Common myeloid progenitor, CD34-positive (primary cell): ENCODE measurements around the gene EPM2A.

Experiments
- CTCF ChIA-PET: fragments of 350-600 bp; sonication (Branson Sonifier 250); formaldehyde crosslinking; loops from one replicate; lab custom pipeline; 2021; ENCODE audit warnings: antibody characterized with exemption; lab: Charles Lee
- POLR2A ChIA-PET: fragments of 350-600 bp; sonication (Branson Sonifier 250); formaldehyde crosslinking; loops from one replicate; lab custom pipeline; 2021; ENCODE audit warnings: antibody characterized with exemption; lab: Charles Lee
- DNase-seq, 3 donors: peaks; one replicate each; pipeline versions ENCODE4 v3.0.0 to v3.0.0-alpha.2; 2013
- H3K27ac ChIP-seq, 2 experiments: 1 replicate in 1 of 2; 2 replicates in 1 of 2; pipeline ENCODE4 v1.7.0; 2013; ENCODE audit warnings: inconsistent platforms in 2 of 2, low read length in 2 of 2, mild to moderate bottlenecking in 2 of 2, low read depth in 1 of 2, moderate library complexity in 1 of 2; ENCODE audit not compliant: severe bottlenecking in 2 of 2, insufficient read depth in 1 of 2, poor library complexity in 1 of 2
- H3K27me3 ChIP-seq, 5 experiments: replicated peaks in 2 of 5; 1 replicate in 3 of 5; 2 replicates in 2 of 5; pipeline versions ENCODE4 v1.6.1 to v1.7.0; 2013; ENCODE audit warnings: low read length in 4 of 5, mild to moderate bottlenecking in 2 of 5, moderate library complexity in 2 of 5, inconsistent platforms in 1 of 5; ENCODE audit not compliant: insufficient read depth in 5 of 5, control insufficient read depth in 4 of 5
- H3K36me3 ChIP-seq, 4 experiments: 1 replicate in 2 of 4; 2 replicates in 2 of 4; pipeline versions ENCODE4 v1.6.1 to v1.7.0; 2013; ENCODE audit warnings: low read length in 3 of 4, control low read depth in 1 of 4, mild to moderate bottlenecking in 1 of 4; ENCODE audit not compliant: control insufficient read depth in 4 of 4, insufficient read depth in 4 of 4
- H3K4me1 ChIP-seq, 4 experiments: 1 replicate in 3 of 4; 2 replicates in 1 of 4; pipeline versions ENCODE4 v1.6.1 to v1.7.1; 2013; ENCODE audit warnings: low read length in 3 of 4, mild to moderate bottlenecking in 3 of 4, control low read depth in 1 of 4, inconsistent platforms in 1 of 4, moderate library complexity in 1 of 4; ENCODE audit not compliant: control insufficient read depth in 4 of 4, insufficient read depth in 4 of 4; ENCODE audit errors: control extremely low read depth in 1 of 4
- H3K4me3 ChIP-seq, 7 experiments: 1 replicate in 4 of 7; 2 replicates in 3 of 7; pipeline versions ENCODE4 v1.5.1 to v1.7.0; 2013; ENCODE audit warnings: mild to moderate bottlenecking in 7 of 7, low read length in 6 of 7, moderate library complexity in 6 of 7, inconsistent platforms in 2 of 7, low read depth in 2 of 7, control low read depth in 1 of 7; ENCODE audit not compliant: insufficient read depth in 4 of 7, control insufficient read depth in 1 of 7; ENCODE audit errors: extremely low read depth in 1 of 7
- H3K9me3 ChIP-seq, 5 experiments: 1 replicate in 4 of 5; 2 replicates in 1 of 5; pipeline versions ENCODE4 v1.6.1 to v1.7.1; 2013; ENCODE audit warnings: low read length in 4 of 5, mild to moderate bottlenecking in 2 of 5, inconsistent platforms in 1 of 5, low read depth in 1 of 5, moderate library complexity in 1 of 5; ENCODE audit not compliant: control insufficient read depth in 4 of 5, insufficient read depth in 2 of 5; ENCODE audit errors: control extremely low read depth in 1 of 5
- WGBS: methylation state at CpG from one replicate; pipeline ENCODE4 v1.1.5; 2013; ENCODE audit not compliant: insufficient coverage; 5-methylcytosine and 5-hydroxymethylcytosine counted together

Gene EPM2A

DNA sequence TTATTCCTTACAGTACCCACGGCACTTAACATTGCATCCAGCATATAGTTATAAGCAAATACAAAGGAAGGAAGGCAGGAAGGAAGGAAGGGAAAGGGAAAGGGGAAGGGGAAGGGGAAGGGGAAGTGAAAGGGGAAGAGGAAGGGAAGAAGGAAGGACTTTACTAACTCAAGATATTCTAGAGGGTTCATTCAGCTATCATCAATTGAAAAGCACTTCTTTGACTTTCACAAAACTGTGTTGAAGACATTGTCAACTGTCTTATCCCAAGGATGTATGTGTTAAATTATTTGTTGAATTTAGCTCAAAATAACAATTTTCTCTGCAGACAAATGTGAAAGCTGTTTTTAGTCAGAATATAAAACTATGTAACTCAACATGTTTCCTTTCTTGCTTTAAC, 87.7 kb downstream of the EPM2A start:
- DNase-seq: no peak

DNA sequence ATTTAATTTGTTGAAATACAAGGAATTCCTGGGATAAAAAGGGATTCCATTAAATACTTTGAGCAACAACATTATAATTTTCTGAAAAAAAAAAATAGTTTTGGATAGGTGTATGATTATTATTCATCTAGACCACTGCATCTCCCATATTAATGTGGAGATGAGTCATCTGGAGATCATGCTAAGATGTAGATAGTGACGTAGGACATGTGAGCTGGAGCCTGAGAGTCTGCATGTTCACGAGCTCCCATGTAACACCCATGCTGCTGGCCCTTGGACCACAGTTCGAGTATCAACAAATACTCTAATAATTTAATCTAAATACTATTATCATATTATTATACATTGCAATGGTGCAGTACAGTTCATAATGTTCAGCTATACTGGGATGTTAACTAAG, 91.6 kb downstream of the EPM2A start:
- DNase-seq: no peak
- CTCF ChIA-PET: interaction anchor here (1.2 kb wide), 1 partner anchor 9 kb away, joined by 3 read pairs; no protein-coding TSS in a partner anchor
- WGBS: no CpG with 5 or more reads among the region's 3 CpGs

More for the DNA sequence above, 87.7 kb downstream of the EPM2A start:
- Histone ChIP-seq H3K27ac (no peak overlapping the region), H3K4me3 (no peak overlapping the region), H3K36me3 (no peaks in the 10 kb centered on the region), H3K4me1 (no peaks in the 10 kb centered on the region), H3K27me3 (no peaks in the 10 kb centered on the region), H3K9me3 (no peaks in the 10 kb centered on the region)
- WGBS: no CpG with 5 or more reads among the region's 1 CpG
- CTCF ChIA-PET: interaction anchor here (2.9 kb wide), 1 partner anchor 13 kb away, joined by 10 read pairs; no protein-coding TSS in a partner anchor
- POLR2A ChIA-PET: no interaction called here

GRCh38 chr6:145633981-145634627, 101.2 kb downstream of the EPM2A start:
- 55% methylated on average over 10 of the region's 11 CpGs for WGBS
- H3K9me3 ChIP-seq: no peaks in the 10 kb centered on the region
- peak; percentile 62 to 78 (median 65) for DNase-seq
- no peak overlapping the region for H3K4me3 ChIP-seq
- POLR2A ChIA-PET: no interaction called here
- H3K27me3 ChIP-seq: no peaks in the 10 kb centered on the region
- CTCF ChIA-PET: interaction anchor here (0.9 to 2.5 kb wide), 6 partner anchors 12 to 251 kb away, joined by 3 to 10 read pairs (median 4); no protein-coding TSS in a partner anchor
- no peaks in the 10 kb centered on the region for H3K4me1 ChIP-seq
- H3K27ac ChIP-seq: no peak overlapping the region
- peaks cover 0 to 2% (median 0%) of the 10 kb centered on the region in 4 experiments for H3K36me3 ChIP-seq

More for the DNA sequence above, 91.6 kb downstream of the EPM2A start:
- H3K4me3 ChIP-seq: no peak overlapping the region
- no peaks in the 10 kb centered on the region for H3K36me3 ChIP-seq
- POLR2A ChIA-PET: no interaction called here
- H3K27me3 ChIP-seq: no peaks in the 10 kb centered on the region
- H3K4me1 ChIP-seq: no peaks in the 10 kb centered on the region
- no peaks in the 10 kb centered on the region for H3K9me3 ChIP-seq
- no peak overlapping the region for H3K27ac ChIP-seq

- no peaks in the 10 kb centered on the region for H3K4me1 ChIP-seq
- no peak for DNase-seq
- peaks cover 0 to 2% (median 0%) of the 10 kb centered on the region in 4 experiments for H3K36me3 ChIP-seq
- H3K27me3 ChIP-seq: no peaks in the 10 kb centered on the region
- no peaks in the 10 kb centered on the region for H3K9me3 ChIP-seq
- WGBS: 100% methylated on average over 4 of the region's 6 CpGs
- ChIA-PET CTCF (interaction anchor here (0.9 to 2.0 kb wide), 3 partner anchors 8 to 23 kb away, joined by 3 to 4 read pairs (median 3); no protein-coding TSS in a partner anchor), POLR2A (no interaction called here)
- no peak overlapping the region for H3K4me3 ChIP-seq
- H3K27ac ChIP-seq: no peak overlapping the region
These were observed 102.3 kb downstream of the EPM2A start for GRCh38 chr6:145632971-145633370.

DNA sequence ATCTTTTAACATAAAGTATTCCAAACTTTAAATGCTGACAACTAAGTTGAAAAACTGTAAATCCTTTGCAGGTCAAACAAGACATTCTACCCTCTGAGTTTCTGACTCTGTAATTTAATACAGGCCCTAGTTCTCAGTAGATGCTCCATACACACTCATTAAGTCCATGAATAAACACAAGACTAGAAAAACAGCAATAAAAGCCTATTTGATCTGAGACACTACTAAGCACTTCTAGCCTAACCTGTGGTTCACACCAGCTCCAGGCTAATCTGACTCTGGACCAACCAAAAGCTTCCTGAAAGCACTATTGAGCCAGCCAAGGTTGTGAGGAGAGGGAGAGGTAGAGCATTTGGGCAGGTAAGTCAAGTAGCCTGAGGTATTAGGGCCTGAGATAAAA, 103.9 kb downstream of the EPM2A start:
- Histone ChIP-seq H3K4me3 (no peak overlapping the region), H3K27me3 (no peaks in the 10 kb centered on the region), H3K36me3 (peaks cover 0 to 9% (median 8%) of the 10 kb centered on the region in 4 experiments), H3K9me3 (no peaks in the 10 kb centered on the region), H3K27ac (no peak overlapping the region), H3K4me1 (no peaks in the 10 kb centered on the region)
- DNase-seq: no peak
- ChIA-PET POLR2A (no interaction called here), CTCF (interaction anchor here (1.0 kb wide), 1 partner anchor 256 kb away, joined by 3 read pairs; no protein-coding TSS in a partner anchor)

GRCh38 chr6:145630598-145630997, 104.7 kb downstream of the EPM2A start:
- no peak overlapping the region for H3K27ac ChIP-seq
- H3K4me1 ChIP-seq: no peaks in the 10 kb centered on the region
- no peaks in the 10 kb centered on the region for H3K27me3 ChIP-seq
- ChIA-PET POLR2A (no interaction called here), CTCF (no interaction called here)
- peaks cover 0 to 9% (median 8%) of the 10 kb centered on the region in 4 experiments for H3K36me3 ChIP-seq
- H3K4me3 ChIP-seq: no peak overlapping the region
- no peaks in the 10 kb centered on the region for H3K9me3 ChIP-seq
- WGBS: 100% methylated on average over 2 of the region's 3 CpGs
- no peak for DNase-seq

DNA sequence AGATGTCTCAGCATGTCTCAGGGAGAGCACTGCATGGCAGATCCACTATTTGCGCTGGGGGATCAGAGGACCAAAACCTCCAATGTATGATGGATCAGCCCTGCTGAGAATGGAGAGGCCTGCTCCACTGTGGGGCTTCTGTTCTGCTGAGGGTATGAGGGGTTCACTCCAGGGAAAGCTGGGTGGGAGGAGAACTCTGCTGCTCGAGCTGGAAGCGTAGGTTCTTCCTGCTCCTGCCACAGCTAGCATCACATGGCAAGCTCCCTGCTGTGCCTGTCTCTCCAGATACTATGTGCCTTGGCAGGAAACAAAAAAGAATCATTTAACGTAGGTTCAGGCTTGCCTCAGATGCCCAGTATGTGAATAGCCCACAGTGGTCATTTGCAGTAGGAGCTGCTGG, 105.8 kb downstream of the EPM2A start:
- no peak for DNase-seq
- POLR2A ChIA-PET: no interaction called here
- CTCF ChIA-PET: no interaction called here
- H3K4me1 ChIP-seq: no peaks in the 10 kb centered on the region
- no peaks in the 10 kb centered on the region for H3K27me3 ChIP-seq
- whole genome bisulfite sequencing: 93% methylated on average over 4 of the region's 4 CpGs
- H3K27ac ChIP-seq: no peak overlapping the region
- H3K9me3 ChIP-seq: no peaks in the 10 kb centered on the region
- peaks cover 0 to 9% (median 8%) of the 10 kb centered on the region in 4 experiments for H3K36me3 ChIP-seq
- no peak overlapping the region for H3K4me3 ChIP-seq
